ENCODE measurements around the gene ADISSP. TPM values are rescaled to one million over a fixed set of nuclear protein-coding genes. Genes with fewer than 3 reads are reported as not detected.

ADISSP gene
- total and polyA plus RNA-seq, 2 donors (not counting 3 experiments of a cell fraction or from before 2014, with no cell fraction given), result 55.0 to 67.5 TPM

- ChIA-PET POLR2A (no interaction called here), CTCF (interaction anchor here (1.2 kb wide), 1 partner anchor 45 kb away, joined by 3 read pairs; no protein-coding TSS in a partner anchor)
- no peaks in the 10 kb centered on the region for H4K20me1 ChIP-seq (replicated peaks; ENCODE audit: control insufficient read depth, extremely low read depth, insufficient read depth, low read length)
- H3K4me3 ChIP-seq (replicated peaks in 1 of 3; ENCODE audit: insufficient read depth in 1 of 3, low read depth in 1 of 3, low read length in 3 of 3), result no peak overlapping the region
- H3K27ac ChIP-seq (ENCODE audit: insufficient read depth, low read depth, low read length), result no peak overlapping the region
- H3K4me2 ChIP-seq (ENCODE audit: insufficient read depth, low read length), result no peak overlapping the region
- no peak for FAIRE-seq
- no peak overlapping the region for H2AFZ ChIP-seq (ENCODE audit: low read depth, low read length)
- dilution Hi-C loops (cut with MboI; ENCODE audit: extremely low pct_ligation_motif_present, low sequenced_read_pairs) (no loop called here), intact Hi-C loops (cut with micrococcal nuclease) (no loop called here)
- no peaks in the 10 kb centered on the region for H3K79me2 ChIP-seq (ENCODE audit: control insufficient read depth, insufficient read depth, low read length)
- H3K9me1 ChIP-seq (replicated peaks; ENCODE audit: control insufficient read depth, extremely low read depth, insufficient read depth, low read length), result no peaks in the 10 kb centered on the region
- no peaks in the 10 kb centered on the region for H3K36me3 ChIP-seq (ENCODE audit: control insufficient read depth in 2 of 2, extremely low read depth in 1 of 2, insufficient read depth in 2 of 2, low read length in 2 of 2)
- BruUV-seq (replicated peaks), result no TSS peak
- peaks cover 5% of the 10 kb centered on the region in 2 experiments for H3K27me3 ChIP-seq (ENCODE audit: control insufficient read depth in 2 of 2, insufficient read depth in 2 of 2, low read length in 2 of 2)
- no peaks in the 10 kb centered on the region for H3K9me3 ChIP-seq (replicated peaks; ENCODE audit: control insufficient read depth, insufficient read depth, low read length)
- TF ChIP-seq JUN (IDR thresholded peaks at IDR 0.05; ENCODE audit: borderline replicate concordance, insufficient read depth, insufficient read length, low read depth) (no peak), CTCF (IDR thresholded peaks at IDR 0.05; ENCODE audit: extremely low read depth in 1 of 2, insufficient read depth in 1 of 2, low read depth in 1 of 2, low read length in 2 of 2) (no peak), MYC (IDR thresholded peaks at IDR 0.05; ENCODE audit: low read depth, low read length) (no peak), MAX (IDR thresholded peaks at IDR 0.05; ENCODE audit: insufficient read depth, insufficient read length) (no peak), EZH2 (IDR thresholded peaks at IDR 0.05; ENCODE audit: borderline replicate concordance, low read depth, low read length, severe bottlenecking) (no peak), POLR2AphosphoS5 (IDR thresholded peaks at IDR 0.05; ENCODE audit: insufficient read depth, low read depth, low read length) (no peak), POLR2A (IDR thresholded peaks at IDR 0.05; ENCODE audit: low read depth, low read length) (no peak), FOS (IDR thresholded peaks at IDR 0.05; ENCODE audit: borderline replicate concordance, insufficient read depth, low read length) (no peak), GATA2 (IDR thresholded peaks at IDR 0.05; ENCODE audit: insufficient read depth, insufficient read length, low read depth, low read length) (no peak)
- no peak overlapping the region for H3K9ac ChIP-seq (replicated peaks; ENCODE audit: extremely low read depth, insufficient read depth, low read length)
- no peak for DNase-seq (ENCODE audit: low read depth, low spot score)
- peaks cover 6% of the 10 kb centered on the region for H3K4me1 ChIP-seq (ENCODE audit: control insufficient read depth, extremely low read depth, insufficient read depth, low read length)
Measured at GRCh38 chr20:3721912-3722311, 45.6 kb downstream of the ADISSP start.

Measured in endothelial cell of umbilical vein (primary cell).